Endothelial cell of umbilical vein (primary cell): ENCODE results near the gene CAMK2N2. TPM values are rescaled to one million over a fixed set of nuclear protein-coding genes. Genes with fewer than 3 reads are reported as not detected.

ENCODE experiments used
- BruUV-seq: library from RNA; stranded (reverse); fragments of 400-500 nt; replicated peaks from 2 replicates; lab custom pipeline; 2021; lab: Mats Ljungman, UMichigan
- CTCF ChIA-PET: fragments of 300-600, 350-600 bp; sonication (Branson Sonifier 250); formaldehyde crosslinking; loops from one replicate; lab custom pipeline; 2021; ENCODE audit warnings: antibody characterized with exemption, inconsistent platforms; lab: Charles Lee
- POLR2A ChIA-PET: fragments of 300-600, 350-600 bp; sonication (Branson Sonifier 250); formaldehyde crosslinking; loops from one replicate; lab custom pipeline; 2021; ENCODE audit warnings: antibody characterized with exemption, inconsistent platforms; lab: Charles Lee
- DNase-seq: peaks from one replicate; pipeline ENCODE4 v3.0.0-alpha.2; 2011; ENCODE audit warnings: low read depth, low spot score
- FAIRE-seq: peaks from 2 replicates; lab custom pipeline; 2011; peaks lifted over from hg19 to GRCh38; lab: Jason Lieb, UNC
- H2AFZ ChIP-seq: 2 replicates; pipeline ENCODE4 v1.6.0; 2012; ENCODE audit warnings: low read depth, low read length, control low read depth, inconsistent platforms
- H3K27ac ChIP-seq: 2 replicates; pipeline ENCODE4 v1.5.1; 2011; ENCODE audit warnings: low read depth, mild to moderate bottlenecking, control low read depth, low read length, moderate library complexity; ENCODE audit not compliant: insufficient read depth
- H3K27me3 ChIP-seq, 2 experiments: 2 replicates each; pipeline versions ENCODE4 v1.6.0 to v1.6.1; 2011; ENCODE audit warnings: low read length in 2 of 2, mixed read lengths in 1 of 2; ENCODE audit not compliant: control insufficient read depth in 2 of 2, insufficient read depth in 2 of 2
- H3K36me3 ChIP-seq, 2 experiments: 2 replicates in 1 of 2; 3 replicates in 1 of 2; pipeline ENCODE4 v1.5.1; 2011; ENCODE audit warnings: low read length in 2 of 2, mild to moderate bottlenecking in 1 of 2, moderate library complexity in 1 of 2; ENCODE audit not compliant: control insufficient read depth in 2 of 2, insufficient read depth in 2 of 2; ENCODE audit errors: extremely low read depth in 1 of 2
- H3K4me1 ChIP-seq: 3 replicates; pipeline ENCODE4 v1.5.1; 2011; ENCODE audit warnings: mild to moderate bottlenecking, low read length; ENCODE audit not compliant: control insufficient read depth, insufficient read depth; ENCODE audit errors: extremely low read depth
- H3K4me2 ChIP-seq: 2 replicates; pipeline ENCODE4 v1.6.1; 2011; ENCODE audit warnings: low read length, control low read depth, mixed read lengths; ENCODE audit not compliant: insufficient read depth
- H3K4me3 ChIP-seq, 3 experiments: fragments of 200-600 bp in 1 of 3; sonication (generic), shearing (Covaris generic) in 1 of 3; replicated peaks in 1 of 3; 2 replicates each; pipeline ENCODE4 v1.5.1; 2011 to 2016; ENCODE audit warnings: control low read depth in 3 of 3, low read length in 3 of 3, mild to moderate bottlenecking in 2 of 3, inconsistent platforms in 1 of 3, low read depth in 1 of 3, moderate library complexity in 1 of 3; ENCODE audit not compliant: insufficient read depth in 1 of 3
- H3K79me2 ChIP-seq: 2 replicates; pipeline ENCODE4 v1.6.0; 2012; ENCODE audit warnings: low read length, inconsistent platforms; ENCODE audit not compliant: control insufficient read depth, insufficient read depth
- H3K9ac ChIP-seq: replicated peaks from 2 replicates; pipeline ENCODE3; 2011; ENCODE audit warnings: low read length, control low read depth; ENCODE audit not compliant: insufficient read depth; ENCODE audit errors: extremely low read depth
- H3K9me1 ChIP-seq: replicated peaks from 3 replicates; pipeline ENCODE4 v1.6.0; 2011; ENCODE audit warnings: mild to moderate bottlenecking, low read length; ENCODE audit not compliant: control insufficient read depth, insufficient read depth; ENCODE audit errors: extremely low read depth
- H3K9me3 ChIP-seq: replicated peaks from 2 replicates; pipeline ENCODE4 v1.5.1; 2012; ENCODE audit warnings: low read length, inconsistent platforms; ENCODE audit not compliant: control insufficient read depth, insufficient read depth
- H4K20me1 ChIP-seq: replicated peaks from 2 replicates; pipeline ENCODE3; 2011; ENCODE audit warnings: mild to moderate bottlenecking, low read length; ENCODE audit not compliant: control insufficient read depth, insufficient read depth; ENCODE audit errors: extremely low read depth
- CTCF ChIP-seq, 2 donors: IDR thresholded peaks; 1 replicate in 1 of 2; 2 replicates in 1 of 2; pipeline ENCODE4 v1.5.1; 2011; ENCODE audit warnings: low read length in 2 of 2, mild to moderate bottlenecking in 2 of 2, moderate library complexity in 2 of 2, control low read depth in 1 of 2, inconsistent platforms in 1 of 2, low read depth in 1 of 2; ENCODE audit not compliant: insufficient read depth in 1 of 2; ENCODE audit errors: extremely low read depth in 1 of 2
- EZH2 ChIP-seq: IDR thresholded peaks from 2 replicates; pipeline ENCODE4 v1.6.1; 2012; ENCODE audit warnings: borderline replicate concordance, low read depth, mild to moderate bottlenecking, moderate library complexity, low read length, inconsistent platforms; ENCODE audit not compliant: severe bottlenecking
- FOS ChIP-seq: IDR thresholded peaks from 2 replicates; pipeline ENCODE4 v1.6.1; 2011; ENCODE audit warnings: mild to moderate bottlenecking, low read length, moderate library complexity, borderline replicate concordance; ENCODE audit not compliant: insufficient read depth
- GATA2 ChIP-seq: IDR thresholded peaks from 2 replicates; pipeline ENCODE4 v1.7.0; 2011; ENCODE audit warnings: low read depth, mild to moderate bottlenecking, moderate library complexity, mixed read lengths, low read length; ENCODE audit not compliant: insufficient read length, insufficient read depth
- JUN ChIP-seq: IDR thresholded peaks from 2 replicates; pipeline ENCODE4 v1.6.1; 2011; ENCODE audit warnings: borderline replicate concordance, low read depth; ENCODE audit not compliant: insufficient read length, insufficient read depth
- MYC ChIP-seq: IDR thresholded peaks from one replicate; pipeline ENCODE4 v1.6.1; 2011; ENCODE audit warnings: mild to moderate bottlenecking, low read depth, low read length
- POLR2A ChIP-seq: IDR thresholded peaks from 2 replicates; pipeline ENCODE4 v1.6.1; 2012; ENCODE audit warnings: low read depth, mild to moderate bottlenecking, control low read depth, low read length
- POLR2AphosphoS5 ChIP-seq: IDR thresholded peaks from 2 replicates; pipeline ENCODE4 v1.6.1; 2012; ENCODE audit warnings: low read depth, mild to moderate bottlenecking, control low read depth, low read length, moderate library complexity; ENCODE audit not compliant: insufficient read depth
- dilution Hi-C: fragments of 300-500 bp; cut with MboI; formaldehyde crosslinking; loops from one replicate; pipeline ENCODE4 v1.15.0; 2019; ENCODE audit warnings: low sequenced_read_pairs; ENCODE audit not compliant: extremely low pct_ligation_motif_present
- intact Hi-C: fragments of 100-400 bp; cut with micrococcal nuclease; formaldehyde crosslinking; loops from one replicate; pipeline ENCODE4 v1.10.0; 2022
- polyA plus RNA-seq, 4 experiments: library from polyadenylated mRNA; depleted of rRNA in 3 of 4; stranded (reverse) in 3 of 4; unstranded in 1 of 4; fragments of >200 nt; gene quantifications; 2 replicates each; pipeline versions ENCODE4 v1.2.1 to v1.2.3, GENCODE V29; 2011 to 2012; ENCODE audit warnings: missing spikeins in 1 of 4
- total RNA-seq: library from RNA; stranded (reverse); gene quantifications from 2 replicates; pipeline ENCODE4 v1.2.3, GENCODE V29; 2021
- TF ChIP-seq, protein P1 (sequence below): IDR thresholded peaks from 2 replicates; pipeline ENCODE4 v1.6.1; 2011; ENCODE audit not compliant: insufficient read depth, insufficient read length

CAMK2N2 gene
- total and polyA plus RNA-seq, 2 donors (not counting 3 experiments of a cell fraction or from before 2014, with no cell fraction given), result 0.11 TPM; not detected in 1

GRCh38 chr3:184239708-184240107 is 21.6 kb downstream of the CAMK2N2 start:
- POLR2A ChIA-PET, result interaction anchor here (0.6 kb wide), 1 partner anchor 19 kb away, joined by 3 read pairs; no protein-coding TSS in a partner anchor
- dilution Hi-C loops, result no loop called here
- no peak for FAIRE-seq

More at GRCh38 chr3:184239708-184240107, 21.6 kb downstream of the CAMK2N2 start:
- Histone ChIP-seq H3K4me1 (no peaks in the 10 kb centered on the region), H3K9me1 (no peaks in the 10 kb centered on the region), H3K9ac (no peak overlapping the region), H3K4me2 (no peak overlapping the region), H4K20me1 (no peaks in the 10 kb centered on the region), H3K9me3 (no peaks in the 10 kb centered on the region), H2AFZ (no peak overlapping the region), H3K27me3 (no peaks in the 10 kb centered on the region), H3K4me3 (no peak overlapping the region), H3K36me3 (peaks cover 0 to 15% of the 10 kb centered on the region in 2 experiments), H3K27ac (no peak overlapping the region), H3K79me2 (no peaks in the 10 kb centered on the region)
- no TSS peak for BruUV-seq
- TF ChIP-seq POLR2AphosphoS5 (no peak), POLR2A (no peak), EZH2 (no peak), FOS (no peak), CTCF (IDR thresholded peaks at IDR 0.05; ENCODE audit: extremely low read depth in 1 of 2, insufficient read depth in 1 of 2, low read depth in 1 of 2, low read length in 2 of 2) (no peak), MYC (no peak), JUN (no peak), GATA2 (no peak)
- TF ChIP-seq, protein P1, sequence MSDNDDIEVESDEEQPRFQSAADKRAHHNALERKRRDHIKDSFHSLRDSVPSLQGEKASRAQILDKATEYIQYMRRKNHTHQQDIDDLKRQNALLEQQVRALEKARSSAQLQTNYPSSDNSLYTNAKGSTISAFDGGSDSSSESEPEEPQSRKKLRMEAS, result no peak
- CTCF ChIA-PET, result interaction anchor here (0.7 to 8.1 kb wide), 7 partner anchors 10 to 342 kb away, joined by 5 to 98 read pairs (median 16); partner anchors contain the start of genes CAMK2N2, EEF1AKMT4 and VWA5B2
- DNase-seq, result no peak
- intact Hi-C loops, result loop anchor here (1.0 to 5.0 kb wide), 2 partner anchors 21 to 222 kb away; partner anchors contain the start of gene ABCC5
